G401 (cell line): ENCODE data around the gene SUSD4. TPM values are rescaled to one million over a fixed set of nuclear protein-coding genes. Genes with fewer than 3 reads are reported as not detected.
"Not testable (repeated sequence)": the region's sequence is repeated elsewhere in the genome, so short reads cannot be mapped to it uniquely, and the experiment has no call there.

Experiments
- DNase-seq: peaks from one replicate; pipeline ENCODE4 v3.0.0-alpha.2; 2015; ENCODE audit warnings: low spot score
- in situ Hi-C: cut with HindIII; loops from 2 replicates; pipeline ENCODE4 v1.10.0; 2016; ENCODE audit warnings: low sequenced_read_pairs, mixed read lengths
- total RNA-seq: library from RNA; depleted of rRNA; stranded (reverse); fragments of >200 nt; shearing (Covaris generic); gene quantifications from 2 replicates; pipeline ENCODE4 v1.2.3, GENCODE V29; 2014; rRNA removed

The SUSD4 gene
- not detected in 2 replicates for total RNA-seq

GRCh38 chr1:223363856-223364684 is at the start of gene SUSD4:
Gene SUSD4, minus strand, starts transcription at chr1:223364176. Its CDS starts 751 bp downstream, at chr1:223363425.
- DNase-seq, result peak; percentile 82
- in situ Hi-C loops, result no loop called here

- no peak for DNase-seq
- in situ Hi-C loops, result no loop called here
Measured at GRCh38 chr1:223413216-223413615, 49.2 kb upstream of the SUSD4 start.

- in situ Hi-C loops, result no loop called here
- no peak for DNase-seq
Measured at GRCh38 chr1:223411710-223412109, 47.7 kb upstream of the SUSD4 start.

- no peak for DNase-seq
- in situ Hi-C loops, result no loop called here
Measured at GRCh38 chr1:223411309-223411708, 47.3 kb upstream of the SUSD4 start.

GRCh38 chr1:223410036-223410435 is 46.1 kb upstream of the SUSD4 start:
- in situ Hi-C loops, result no loop called here

GRCh38 chr1:223405507-223405906 is 41.5 kb upstream of the SUSD4 start:
- in situ Hi-C loops, result no loop called here
- DNase-seq, result no peak

More at GRCh38 chr1:223410036-223410435, 46.1 kb upstream of the SUSD4 start:
- DNase-seq, result no peak

GRCh38 chr1:223403184-223403815 is 39.3 kb upstream of the SUSD4 start:
- DNase-seq, result no peak
- in situ Hi-C loops, result no loop called here

GRCh38 chr1:223402790-223403142 is 38.8 kb upstream of the SUSD4 start:
- in situ Hi-C loops, result no loop called here
- no peak for DNase-seq

GRCh38 chr1:223401873-223402789 is 38.2 kb upstream of the SUSD4 start:
- in situ Hi-C loops, result no loop called here
- DNase-seq, result no peak

- DNase-seq, in situ Hi-C loops: not testable (repeated sequence)
Measured at GRCh38 chr1:223399393-223399792, 35.4 kb upstream of the SUSD4 start.

- in situ Hi-C loops, result no loop called here
- DNase-seq, result no peak
Measured at GRCh38 chr1:223394706-223395105, 30.7 kb upstream of the SUSD4 start.

GRCh38 chr1:223394242-223394641 is 30.3 kb upstream of the SUSD4 start:
- DNase-seq, result no peak
- in situ Hi-C loops, result no loop called here

- no peak for DNase-seq
- in situ Hi-C loops, result no loop called here
Measured at GRCh38 chr1:223393275-223394214, 29.6 kb upstream of the SUSD4 start, which contains the start of gene CCDC185. Gene CCDC185, plus strand, starts transcription at chr1:223393415. Its CDS starts 61 bp downstream, at chr1:223393476.

- in situ Hi-C loops, result no loop called here
Measured at GRCh38 chr1:223390618-223391017, 26.6 kb upstream of the SUSD4 start.

GRCh38 chr1:223386013-223386412 is 22.0 kb upstream of the SUSD4 start:
- in situ Hi-C loops, result no loop called here
- no peak for DNase-seq

More at GRCh38 chr1:223390618-223391017, 26.6 kb upstream of the SUSD4 start:
- no peak for DNase-seq

GRCh38 chr1:223378754-223379153 is 14.8 kb upstream of the SUSD4 start:
- no peak for DNase-seq
- in situ Hi-C loops, result no loop called here

- DNase-seq, result no peak
- in situ Hi-C loops, result no loop called here
Measured at GRCh38 chr1:223374064-223374610, 10.2 kb upstream of the SUSD4 start.

- in situ Hi-C loops, result no loop called here
- DNase-seq, result peak; percentile 68
Measured at GRCh38 chr1:223364685-223365382, 858 bp upstream of the SUSD4 start.
